HEK293 (cell line): ENCODE measurements around the gene CIB1.

ENCODE experiments used
- GFI1B ChIP-seq: fragments of 450-650 bp; formaldehyde crosslinking; IDR thresholded peaks from 2 replicates; pipeline ENCODE4 v1.5.1; 2016; ENCODE audit warnings: missing biosample characterization, missing genetic modification characterization
- GLI4 ChIP-seq: fragments of 450-650 bp; formaldehyde crosslinking; IDR thresholded peaks from 2 replicates; pipeline ENCODE4 v1.5.1; 2016; ENCODE audit warnings: missing biosample characterization, missing genetic modification characterization
- KLF9 ChIP-seq: fragments of 450-650 bp; formaldehyde crosslinking; IDR thresholded peaks from 2 replicates; pipeline ENCODE4 v1.5.1; 2016; ENCODE audit warnings: missing biosample characterization, missing genetic modification characterization, low read depth
- RBAK ChIP-seq: fragments of 450-650 bp; formaldehyde crosslinking; IDR thresholded peaks from 2 replicates; pipeline ENCODE4 v1.5.1; 2016; ENCODE audit warnings: missing biosample characterization, missing genetic modification characterization
- SCRT1 ChIP-seq: fragments of 450-650 bp; formaldehyde crosslinking; IDR thresholded peaks from 2 replicates; pipeline ENCODE4 v1.5.1; 2016; ENCODE audit warnings: missing biosample characterization, missing genetic modification characterization, borderline replicate concordance
- SP7 ChIP-seq: fragments of 450-650 bp; formaldehyde crosslinking; IDR thresholded peaks from 2 replicates; pipeline ENCODE4 v1.5.1; 2016; ENCODE audit warnings: missing biosample characterization, missing genetic modification characterization
- TCF7L2 ChIP-seq: IDR thresholded peaks from 2 replicates; pipeline ENCODE4 v1.6.1; 2011; ENCODE audit warnings: low read depth, mild to moderate bottlenecking, inconsistent platforms, low read length, moderate library complexity, borderline replicate concordance
- TRIM28 ChIP-seq: IDR thresholded peaks from 2 replicates; pipeline ENCODE4 v1.6.1; 2011; ENCODE audit warnings: low read length, control low read depth, borderline replicate concordance
- ZBTB20 ChIP-seq: fragments of 450-650 bp; formaldehyde crosslinking; IDR thresholded peaks from 2 replicates; pipeline ENCODE4 v1.5.1; 2016; ENCODE audit warnings: missing biosample characterization, missing genetic modification characterization
- ZBTB21 ChIP-seq: fragments of 450-650 bp; formaldehyde crosslinking; IDR thresholded peaks from 2 replicates; pipeline ENCODE4 v1.5.1; 2017; ENCODE audit warnings: missing biosample characterization, missing genetic modification characterization
- ZBTB7A ChIP-seq: fragments of 450-650 bp; formaldehyde crosslinking; IDR thresholded peaks from 2 replicates; pipeline ENCODE4 v1.5.1; 2016; ENCODE audit warnings: low read depth, missing biosample characterization, missing genetic modification characterization
- ZBTB8A ChIP-seq: fragments of 450-650 bp; formaldehyde crosslinking; IDR thresholded peaks from 2 replicates; pipeline ENCODE4 v1.5.1; 2016; ENCODE audit warnings: missing biosample characterization, missing genetic modification characterization
- ZFHX2 ChIP-seq: fragments of 450-650 bp; formaldehyde crosslinking; conservative IDR thresholded peaks from 2 replicates; pipeline ENCODE4 v1.5.1; 2016; ENCODE audit warnings: missing biosample characterization, missing genetic modification characterization
- ZFP3 ChIP-seq: fragments of 450-650 bp; formaldehyde crosslinking; IDR thresholded peaks from 2 replicates; pipeline ENCODE4 v1.5.1; 2016; ENCODE audit warnings: low read depth, missing biosample characterization, missing genetic modification characterization
- ZNF19 ChIP-seq: fragments of 450-650 bp; formaldehyde crosslinking; IDR thresholded peaks from 2 replicates; pipeline ENCODE4; 2016; ENCODE audit warnings: missing biosample characterization, missing genetic modification characterization, low read depth
- ZNF221 ChIP-seq: fragments of 450-650 bp; formaldehyde crosslinking; IDR thresholded peaks from 2 replicates; pipeline ENCODE4 v1.5.1; 2017; ENCODE audit warnings: missing biosample characterization, missing genetic modification characterization, borderline replicate concordance
- ZNF223 ChIP-seq: fragments of 450-650 bp; formaldehyde crosslinking; IDR thresholded peaks from 2 replicates; pipeline ENCODE4 v1.5.1; 2016; ENCODE audit warnings: missing biosample characterization, missing genetic modification characterization
- ZNF266 ChIP-seq: fragments of 450-650 bp; formaldehyde crosslinking; IDR thresholded peaks from 2 replicates; pipeline ENCODE4 v1.5.1; 2016; ENCODE audit warnings: missing biosample characterization, missing genetic modification characterization, low read depth
- ZNF292 ChIP-seq: fragments of 450-650 bp; formaldehyde crosslinking; IDR thresholded peaks from 2 replicates; pipeline ENCODE4 v1.5.1; 2016; ENCODE audit warnings: low read depth, missing biosample characterization, missing genetic modification characterization, borderline replicate concordance
- ZNF350 ChIP-seq: fragments of 450-650 bp; formaldehyde crosslinking; IDR thresholded peaks from 2 replicates; pipeline ENCODE4 v1.5.0; 2017; ENCODE audit warnings: missing biosample characterization, mild to moderate bottlenecking, missing genetic modification characterization
- ZNF404 ChIP-seq: fragments of 450-650 bp; formaldehyde crosslinking; IDR thresholded peaks from 2 replicates; pipeline ENCODE4 v1.5.1; 2017; ENCODE audit warnings: missing biosample characterization, missing genetic modification characterization
- ZNF501 ChIP-seq: fragments of 450-650 bp; formaldehyde crosslinking; IDR thresholded peaks from 2 replicates; pipeline ENCODE4 v1.5.1; 2016; ENCODE audit warnings: missing biosample characterization, missing genetic modification characterization
- ZNF529 ChIP-seq: fragments of 450-650 bp; formaldehyde crosslinking; IDR thresholded peaks from 2 replicates; pipeline ENCODE4 v1.5.1; 2017; ENCODE audit warnings: missing genetic modification characterization, missing biosample characterization; ENCODE audit not compliant: insufficient replicate concordance
- ZNF530 ChIP-seq: fragments of 450-650 bp; formaldehyde crosslinking; IDR thresholded peaks from 2 replicates; pipeline ENCODE4 v1.5.1; 2016; ENCODE audit warnings: low read depth, missing biosample characterization, missing genetic modification characterization
- ZNF544 ChIP-seq: fragments of 450-650 bp; formaldehyde crosslinking; IDR thresholded peaks from 2 replicates; pipeline ENCODE4 v1.5.0; 2017; ENCODE audit warnings: missing biosample characterization, missing genetic modification characterization
- ZNF558 ChIP-seq: fragments of 450-650 bp; formaldehyde crosslinking; IDR thresholded peaks from 2 replicates; pipeline ENCODE4 v1.5.1; 2016; ENCODE audit warnings: missing biosample characterization, missing genetic modification characterization
- ZNF585B ChIP-seq: fragments of 450-650 bp; formaldehyde crosslinking; IDR thresholded peaks from 2 replicates; pipeline ENCODE4 v1.5.1; 2016; ENCODE audit warnings: missing biosample characterization, missing genetic modification characterization
- ZNF610 ChIP-seq: fragments of 450-650 bp; formaldehyde crosslinking; IDR thresholded peaks from 2 replicates; pipeline ENCODE4 v1.5.1; 2016; ENCODE audit warnings: missing biosample characterization, missing genetic modification characterization, borderline replicate concordance
- ZNF670 ChIP-seq: fragments of 450-650 bp; formaldehyde crosslinking; IDR thresholded peaks from 2 replicates; pipeline ENCODE4 v1.5.1; 2016; ENCODE audit warnings: missing biosample characterization, missing genetic modification characterization, low read depth
- ZNF792 ChIP-seq: fragments of 450-650 bp; formaldehyde crosslinking; IDR thresholded peaks from 2 replicates; pipeline ENCODE4 v1.5.1; 2016; ENCODE audit warnings: missing biosample characterization, missing genetic modification characterization
- ZSCAN16 ChIP-seq: fragments of 450-650 bp; formaldehyde crosslinking; IDR thresholded peaks from 2 replicates; pipeline ENCODE4 v1.5.1; 2016; ENCODE audit warnings: missing biosample characterization, missing genetic modification characterization
- TF ChIP-seq, protein P1 (sequence below): fragments of 450-650 bp; formaldehyde crosslinking; IDR thresholded peaks from 2 replicates; pipeline ENCODE4 v1.5.1; 2017; ENCODE audit warnings: missing biosample characterization, missing genetic modification characterization
- TF ChIP-seq, protein P2 (sequence below): fragments of 450-650 bp; formaldehyde crosslinking; IDR thresholded peaks from 2 replicates; pipeline ENCODE4 v1.5.1; 2016; ENCODE audit warnings: missing biosample characterization, missing genetic modification characterization
- TF ChIP-seq, protein P3 (sequence below): fragments of 450-650 bp; formaldehyde crosslinking; IDR thresholded peaks from 2 replicates; pipeline ENCODE4 v1.5.1; 2016; ENCODE audit warnings: missing biosample characterization, missing genetic modification characterization
- TF ChIP-seq, protein P4 (sequence below): fragments of 450-650 bp; formaldehyde crosslinking; IDR thresholded peaks from 2 replicates; pipeline ENCODE4 v1.5.1; 2016; ENCODE audit warnings: missing biosample characterization, missing genetic modification characterization

CIB1 gene

DNA sequence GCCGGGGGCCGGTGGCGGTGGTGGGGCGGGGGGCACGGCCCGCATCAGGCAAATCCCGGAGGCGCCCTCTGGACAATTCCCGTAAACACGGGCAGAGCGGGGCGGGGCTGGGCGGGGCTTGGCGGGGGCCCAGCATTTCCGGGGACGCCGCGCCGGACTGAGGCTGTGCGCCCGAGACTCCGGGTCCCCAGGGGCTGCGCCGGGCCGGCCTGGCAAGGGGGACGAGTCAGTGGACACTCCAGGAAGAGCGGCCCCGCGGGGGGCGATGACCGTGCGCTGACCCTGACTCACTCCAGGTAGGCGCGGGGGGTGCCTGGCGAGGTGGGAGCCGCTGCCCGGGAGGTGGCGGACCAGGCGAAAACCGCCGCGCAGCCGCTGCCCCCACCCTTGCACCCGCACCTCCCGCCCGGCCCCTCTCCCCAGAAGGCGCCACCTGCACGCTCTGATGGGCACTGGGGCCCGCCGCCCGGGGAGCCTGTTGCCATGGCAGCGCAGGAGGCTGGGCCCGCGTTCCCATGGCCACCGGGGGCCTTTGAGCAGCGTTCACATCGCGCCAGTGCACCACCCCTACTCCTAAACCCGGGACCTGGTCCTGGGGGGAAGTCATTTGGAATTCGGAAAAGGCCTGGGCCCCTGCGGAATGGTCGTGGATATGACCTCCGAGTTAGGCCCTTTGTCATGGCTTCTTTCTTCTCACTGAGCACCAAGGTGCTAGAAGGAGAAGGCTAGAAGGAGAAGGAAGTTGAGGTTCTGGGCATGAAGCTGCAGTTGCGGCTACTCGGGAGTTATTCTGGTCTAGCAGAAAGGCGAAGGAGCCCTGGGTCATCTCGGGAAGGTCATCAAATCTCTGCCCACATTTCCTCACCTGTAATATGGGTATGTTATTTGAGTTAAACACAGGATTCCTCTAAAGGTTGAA lies 48.7 kb downstream of the CIB1 start (continued):
- no peak for TF ChIP-seq ZNF221 (tag by site-specific recombination)
- no peak for TF ChIP-seq ZNF670 (tag by site-specific recombination)
- TF ChIP-seq ZNF19 = no peak
- TF ChIP-seq SCRT1 (tag by site-specific recombination) = no peak
- no peak for TF ChIP-seq ZNF292 (tag by site-specific recombination)
- TF ChIP-seq ZBTB20 (tag by site-specific recombination) = peak; percentile 70
- TF ChIP-seq, protein P1, sequence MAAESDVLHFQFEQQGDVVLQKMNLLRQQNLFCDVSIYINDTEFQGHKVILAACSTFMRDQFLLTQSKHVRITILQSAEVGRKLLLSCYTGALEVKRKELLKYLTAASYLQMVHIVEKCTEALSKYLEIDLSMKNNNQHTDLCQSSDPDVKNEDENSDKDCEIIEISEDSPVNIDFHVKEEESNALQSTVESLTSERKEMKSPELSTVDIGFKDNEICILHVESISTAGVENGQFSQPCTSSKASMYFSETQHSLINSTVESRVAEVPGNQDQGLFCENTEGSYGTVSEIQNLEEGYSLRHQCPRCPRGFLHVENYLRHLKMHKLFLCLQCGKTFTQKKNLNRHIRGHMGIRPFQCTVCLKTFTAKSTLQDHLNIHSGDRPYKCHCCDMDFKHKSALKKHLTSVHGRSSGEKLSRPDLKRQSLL (tag by site-specific recombination) = no peak
- TF ChIP-seq ZFP3 (tag by site-specific recombination) = no peak
- TF ChIP-seq ZBTB7A (tag by site-specific recombination) = no peak
- TF ChIP-seq ZNF223 (tag by site-specific recombination) = no peak
- no peak for TF ChIP-seq ZFHX2
- peak; percentile 43; the same call in 1 of the 2 replicates for TF ChIP-seq KLF9 (tag by site-specific recombination)
- TF ChIP-seq ZSCAN16 (tag by site-specific recombination) = no peak
- TF ChIP-seq ZNF529 = no peak
- no peak for TF ChIP-seq GFI1B (tag by site-specific recombination)
- peak; percentile 90 for TF ChIP-seq ZBTB8A (tag by site-specific recombination)
- TF ChIP-seq, protein P2, sequence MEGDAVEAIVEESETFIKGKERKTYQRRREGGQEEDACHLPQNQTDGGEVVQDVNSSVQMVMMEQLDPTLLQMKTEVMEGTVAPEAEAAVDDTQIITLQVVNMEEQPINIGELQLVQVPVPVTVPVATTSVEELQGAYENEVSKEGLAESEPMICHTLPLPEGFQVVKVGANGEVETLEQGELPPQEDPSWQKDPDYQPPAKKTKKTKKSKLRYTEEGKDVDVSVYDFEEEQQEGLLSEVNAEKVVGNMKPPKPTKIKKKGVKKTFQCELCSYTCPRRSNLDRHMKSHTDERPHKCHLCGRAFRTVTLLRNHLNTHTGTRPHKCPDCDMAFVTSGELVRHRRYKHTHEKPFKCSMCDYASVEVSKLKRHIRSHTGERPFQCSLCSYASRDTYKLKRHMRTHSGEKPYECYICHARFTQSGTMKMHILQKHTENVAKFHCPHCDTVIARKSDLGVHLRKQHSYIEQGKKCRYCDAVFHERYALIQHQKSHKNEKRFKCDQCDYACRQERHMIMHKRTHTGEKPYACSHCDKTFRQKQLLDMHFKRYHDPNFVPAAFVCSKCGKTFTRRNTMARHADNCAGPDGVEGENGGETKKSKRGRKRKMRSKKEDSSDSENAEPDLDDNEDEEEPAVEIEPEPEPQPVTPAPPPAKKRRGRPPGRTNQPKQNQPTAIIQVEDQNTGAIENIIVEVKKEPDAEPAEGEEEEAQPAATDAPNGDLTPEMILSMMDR = 0 out of 2 replicates have a peak, but pooled peaks have one; percentile 14
- TF ChIP-seq ZNF350 (tag by site-specific recombination) = no peak
- TF ChIP-seq ZNF610 (tag by site-specific recombination) = peak; percentile 49; the same call in 1 of the 2 replicates
- TF ChIP-seq, protein P3, sequence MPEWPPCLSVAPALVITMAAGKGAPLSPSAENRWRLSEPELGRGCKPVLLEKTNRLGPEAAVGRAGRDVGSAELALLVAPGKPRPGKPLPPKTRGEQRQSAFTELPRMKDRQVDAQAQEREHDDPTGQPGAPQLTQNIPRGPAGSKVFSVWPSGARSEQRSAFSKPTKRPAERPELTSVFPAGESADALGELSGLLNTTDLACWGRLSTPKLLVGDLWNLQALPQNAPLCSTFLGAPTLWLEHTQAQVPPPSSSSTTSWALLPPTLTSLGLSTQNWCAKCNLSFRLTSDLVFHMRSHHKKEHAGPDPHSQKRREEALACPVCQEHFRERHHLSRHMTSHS (tag by site-specific recombination) = no peak
- TF ChIP-seq, protein P4, sequence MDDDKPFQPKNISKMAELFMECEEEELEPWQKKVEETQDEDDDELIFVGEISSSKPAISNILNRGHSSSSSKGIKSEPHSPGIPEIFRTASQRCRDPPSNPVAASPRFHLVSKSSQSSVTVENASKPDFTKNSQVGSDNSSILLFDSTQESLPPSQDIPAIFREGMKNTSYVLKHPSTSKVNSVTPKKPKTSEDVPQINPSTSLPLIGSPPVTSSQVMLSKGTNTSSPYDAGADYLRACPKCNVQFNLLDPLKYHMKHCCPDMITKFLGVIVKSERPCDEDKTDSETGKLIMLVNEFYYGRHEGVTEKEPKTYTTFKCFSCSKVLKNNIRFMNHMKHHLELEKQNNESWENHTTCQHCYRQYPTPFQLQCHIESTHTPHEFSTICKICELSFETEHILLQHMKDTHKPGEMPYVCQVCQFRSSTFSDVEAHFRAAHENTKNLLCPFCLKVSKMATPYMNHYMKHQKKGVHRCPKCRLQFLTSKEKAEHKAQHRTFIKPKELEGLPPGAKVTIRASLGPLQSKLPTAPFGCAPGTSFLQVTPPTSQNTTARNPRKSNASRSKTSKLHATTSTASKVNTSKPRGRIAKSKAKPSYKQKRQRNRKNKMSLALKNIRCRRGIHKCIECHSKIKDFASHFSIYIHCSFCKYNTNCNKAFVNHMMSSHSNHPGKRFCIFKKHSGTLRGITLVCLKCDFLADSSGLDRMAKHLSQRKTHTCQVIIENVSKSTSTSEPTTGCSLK (tag by site-specific recombination) = no peak
- no peak for TF ChIP-seq RBAK (tag by site-specific recombination)
- TF ChIP-seq ZNF585B (tag by site-specific recombination) = no peak
- no peak for TF ChIP-seq GLI4 (tag by site-specific recombination)
- TF ChIP-seq ZNF558 = no peak
- no peak for TF ChIP-seq TCF7L2
- TF ChIP-seq ZNF266 (tag by site-specific recombination) = no peak
- TF ChIP-seq ZNF544 = no peak
- no peak for TF ChIP-seq ZNF501 (tag by site-specific recombination)
- TF ChIP-seq ZNF792 (tag by site-specific recombination) = no peak
- TF ChIP-seq TRIM28 = no peak
- no peak for TF ChIP-seq ZBTB21 (tag by site-specific recombination)
- TF ChIP-seq ZNF404 (tag by site-specific recombination) = no peak
- no peak for TF ChIP-seq ZNF530
- TF ChIP-seq SP7 (tag by site-specific recombination) = no peak; the same call in 1 of the 2 replicates
